ENCODE data around the gene PIP5K1B. TPM values are rescaled to one million over a fixed set of nuclear protein-coding genes. Genes with fewer than 3 reads are reported as not detected.

Gene PIP5K1B
- total RNA-seq, 3 donors from 2014 or later: 60.0 to 122 (median 73.3) TPM

DNA sequence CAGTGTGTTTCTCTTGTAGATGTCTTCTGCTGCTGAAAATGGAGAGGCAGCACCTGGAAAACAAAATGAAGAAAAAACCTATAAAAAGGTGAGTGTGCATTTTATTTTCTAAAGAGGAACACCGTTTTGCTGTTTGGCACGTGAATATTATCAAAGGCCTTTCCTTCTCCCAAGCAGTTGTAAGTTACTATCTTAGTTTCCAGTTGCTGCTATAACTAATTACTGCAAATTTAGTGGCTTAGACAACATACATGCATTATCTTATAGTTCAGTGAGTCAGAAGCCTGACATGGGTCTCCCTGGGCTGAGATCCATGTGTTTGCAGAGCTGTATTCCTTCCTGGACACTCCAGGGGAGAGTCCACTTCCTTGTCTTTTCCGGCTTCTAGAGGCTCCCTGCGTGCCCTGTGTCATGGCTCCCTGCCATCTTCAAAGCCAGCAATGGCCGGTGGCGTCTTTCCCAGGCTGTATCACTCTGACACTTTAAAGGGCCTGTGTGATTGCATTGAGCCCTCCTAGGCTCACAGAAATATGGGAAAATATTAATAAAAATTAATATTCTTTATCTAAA is 117.6 kb downstream of the PIP5K1B start:
- H3K9me3 ChIP-seq: no peaks in the 10 kb centered on the region
- H3K4me1 ChIP-seq (ENCODE audit: low read depth): no peaks in the 10 kb centered on the region
- TF ChIP-seq, protein P1, sequence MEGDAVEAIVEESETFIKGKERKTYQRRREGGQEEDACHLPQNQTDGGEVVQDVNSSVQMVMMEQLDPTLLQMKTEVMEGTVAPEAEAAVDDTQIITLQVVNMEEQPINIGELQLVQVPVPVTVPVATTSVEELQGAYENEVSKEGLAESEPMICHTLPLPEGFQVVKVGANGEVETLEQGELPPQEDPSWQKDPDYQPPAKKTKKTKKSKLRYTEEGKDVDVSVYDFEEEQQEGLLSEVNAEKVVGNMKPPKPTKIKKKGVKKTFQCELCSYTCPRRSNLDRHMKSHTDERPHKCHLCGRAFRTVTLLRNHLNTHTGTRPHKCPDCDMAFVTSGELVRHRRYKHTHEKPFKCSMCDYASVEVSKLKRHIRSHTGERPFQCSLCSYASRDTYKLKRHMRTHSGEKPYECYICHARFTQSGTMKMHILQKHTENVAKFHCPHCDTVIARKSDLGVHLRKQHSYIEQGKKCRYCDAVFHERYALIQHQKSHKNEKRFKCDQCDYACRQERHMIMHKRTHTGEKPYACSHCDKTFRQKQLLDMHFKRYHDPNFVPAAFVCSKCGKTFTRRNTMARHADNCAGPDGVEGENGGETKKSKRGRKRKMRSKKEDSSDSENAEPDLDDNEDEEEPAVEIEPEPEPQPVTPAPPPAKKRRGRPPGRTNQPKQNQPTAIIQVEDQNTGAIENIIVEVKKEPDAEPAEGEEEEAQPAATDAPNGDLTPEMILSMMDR (IDR thresholded peaks at IDR 0.05): no peak
- DNase-seq (peak in 1 of 3 donors; percentile 41), ATAC-seq (peak; percentile 97)
- intact Hi-C loops (cut with DNase I, micrococcal nuclease): no loop called here
- H3K36me3 ChIP-seq (ENCODE audit: low read depth): no peaks in the 10 kb centered on the region
- no peak overlapping the region for H3K4me3 ChIP-seq

DNA sequence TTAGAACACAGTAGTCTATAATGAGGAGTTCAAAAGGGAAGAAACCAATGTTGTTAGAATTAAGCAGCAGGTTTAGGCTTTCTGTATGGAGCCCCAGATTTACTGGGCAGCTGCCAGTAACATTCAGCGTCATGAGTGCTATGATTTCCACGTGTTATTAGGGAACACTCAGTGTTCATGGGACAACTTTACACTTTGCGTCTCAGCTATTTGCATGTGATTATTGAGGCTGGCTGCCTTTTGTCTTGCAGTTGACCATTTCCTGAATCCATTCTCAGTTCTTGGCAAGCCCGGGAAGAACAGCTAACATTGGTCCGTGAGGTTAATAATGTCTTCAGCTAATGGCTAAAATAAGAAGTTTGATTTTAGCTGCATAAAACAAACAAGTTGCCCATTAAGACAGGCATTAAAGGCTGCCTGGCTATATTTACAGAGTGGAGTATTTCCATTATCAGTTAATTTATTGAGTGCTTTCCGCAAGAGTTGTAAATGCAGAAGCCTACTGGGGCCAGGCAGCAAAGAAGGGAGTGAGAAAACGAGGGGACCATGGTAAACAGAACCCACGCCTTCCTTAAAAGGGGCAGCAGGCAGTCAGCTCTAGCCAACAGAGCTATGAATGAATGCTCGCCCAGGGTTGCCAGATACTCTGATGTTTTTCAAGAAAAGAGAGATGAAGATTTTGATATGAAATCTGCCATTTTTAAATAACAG is 120.9 kb downstream of the PIP5K1B start:
- H3K9me3 ChIP-seq: no peaks in the 10 kb centered on the region
- H3K4me1 ChIP-seq (ENCODE audit: low read depth): no peaks in the 10 kb centered on the region
- DNase-seq (no peak), ATAC-seq (no peak)
- no peaks in the 10 kb centered on the region for H3K36me3 ChIP-seq (ENCODE audit: low read depth)
- no peak overlapping the region for H3K4me3 ChIP-seq
- TF ChIP-seq, protein P1 (IDR thresholded peaks at IDR 0.05): no peak
- intact Hi-C loops (cut with DNase I, micrococcal nuclease): no loop called here

DNA sequence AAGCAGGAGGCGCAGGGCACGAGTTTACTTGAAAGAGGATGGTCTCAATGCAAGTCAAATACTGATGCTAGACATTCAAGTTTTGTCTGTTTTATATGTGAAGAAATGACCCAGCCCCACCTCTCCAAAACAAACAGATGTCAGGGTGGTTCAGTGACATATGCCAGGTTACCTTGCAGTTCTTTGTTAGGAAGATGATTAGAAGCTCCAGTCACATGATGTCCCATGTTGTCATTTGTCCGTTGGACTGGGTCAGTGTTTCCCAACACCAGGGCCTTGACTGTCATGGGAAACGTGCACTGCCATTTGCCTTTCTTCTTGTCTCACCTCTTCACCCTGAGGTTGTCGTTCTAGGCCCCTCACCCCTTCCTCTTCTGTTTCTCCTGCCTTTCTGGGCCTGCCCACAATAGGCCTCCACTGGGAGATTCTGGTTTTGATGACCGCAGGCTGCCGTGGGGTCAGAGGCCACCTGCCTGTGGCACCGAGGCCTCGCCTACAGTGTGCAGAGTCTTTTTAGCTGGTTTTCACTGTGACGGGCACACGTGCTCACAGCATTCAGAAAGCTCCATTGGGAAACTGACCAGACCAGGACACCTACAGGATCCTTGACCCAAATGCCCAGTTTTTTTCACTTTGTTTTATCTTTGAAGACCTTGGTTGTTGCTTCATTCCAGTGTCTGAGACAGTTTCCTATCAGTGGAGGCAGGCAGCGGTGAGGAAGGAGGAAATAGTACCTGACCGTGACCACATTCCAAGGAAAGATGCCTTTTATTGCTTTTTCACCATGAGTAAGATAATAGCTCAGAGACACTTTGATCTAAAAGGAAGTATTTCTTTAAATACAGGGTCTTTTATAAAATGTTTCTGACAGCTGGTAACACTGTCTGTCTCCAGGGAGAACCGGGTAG is 123.1 kb downstream of the PIP5K1B start:
- Histone ChIP-seq H3K36me3 (ENCODE audit: low read depth) (no peaks in the 10 kb centered on the region), H3K9me3 (no peaks in the 10 kb centered on the region), H3K4me1 (ENCODE audit: low read depth) (no peaks in the 10 kb centered on the region), H3K4me3 (no peak overlapping the region)
- ATAC-seq (peak; percentile 64), DNase-seq (no peak)
- TF ChIP-seq, protein P1 (IDR thresholded peaks at IDR 0.05): no peak
- intact Hi-C loops (cut with DNase I, micrococcal nuclease): no loop called here

DNA sequence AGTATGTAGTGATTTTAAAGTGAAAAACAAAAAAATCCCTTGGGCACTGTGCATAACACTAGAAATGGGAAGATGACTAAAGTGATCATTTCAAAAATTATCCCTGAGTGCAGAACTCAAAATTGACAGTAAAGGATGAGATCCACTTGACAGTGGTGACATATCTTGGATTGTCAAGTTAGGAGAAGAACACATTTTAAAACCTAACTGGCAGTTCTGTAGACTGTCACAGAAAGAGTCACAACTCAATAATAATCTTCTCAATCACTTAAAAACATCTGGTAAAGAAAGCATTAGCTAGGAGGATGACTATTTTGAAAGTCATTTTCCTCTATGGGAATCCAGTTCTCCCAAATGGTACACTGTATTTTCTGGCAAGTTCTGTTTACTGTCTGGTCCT is 127.1 kb downstream of the PIP5K1B start:
- intact Hi-C loops (cut with DNase I, micrococcal nuclease): no loop called here
- TF ChIP-seq, protein P1 (IDR thresholded peaks at IDR 0.05): no peak
- no peak for ATAC-seq
- no peak overlapping the region for H3K4me3 ChIP-seq
- no peaks in the 10 kb centered on the region for H3K9me3 ChIP-seq
- no peak for DNase-seq
- H3K4me1 ChIP-seq (ENCODE audit: low read depth): no peaks in the 10 kb centered on the region
- H3K36me3 ChIP-seq (ENCODE audit: low read depth): no peaks in the 10 kb centered on the region

DNA sequence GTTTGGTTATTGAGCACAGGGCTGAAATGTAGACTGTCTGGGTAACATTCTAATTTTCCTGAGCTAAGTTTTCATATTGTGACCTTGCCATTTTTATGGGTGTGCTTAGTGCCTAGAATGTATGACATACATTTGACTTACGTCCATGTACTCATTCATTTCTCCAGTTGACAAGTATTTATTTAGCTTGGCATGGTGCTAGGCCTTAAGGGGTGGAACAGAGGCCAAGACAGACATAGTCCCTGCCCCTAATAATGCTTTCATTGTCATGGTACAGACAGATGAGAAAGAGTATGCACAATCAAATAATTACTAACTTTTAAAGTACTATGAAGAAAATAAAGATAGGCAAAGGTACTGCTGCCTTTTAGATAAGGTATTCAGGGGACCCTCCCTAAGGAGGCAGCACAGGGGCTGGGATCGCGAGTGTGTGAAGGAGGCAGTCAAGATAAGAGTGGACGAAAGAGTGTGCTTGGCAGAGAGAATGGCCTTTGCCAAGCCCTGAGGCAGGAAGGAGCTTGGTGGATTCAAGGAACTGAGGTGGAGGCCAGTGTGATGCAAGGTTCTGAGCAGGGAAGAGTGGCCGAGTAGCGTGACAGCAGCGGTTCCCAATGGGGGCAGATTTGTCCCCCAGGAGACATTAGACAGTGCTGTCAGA is 128.0 kb downstream of the PIP5K1B start:
- no peaks in the 10 kb centered on the region for H3K9me3 ChIP-seq

More for the DNA sequence above, 128.0 kb downstream of the PIP5K1B start:
- no peak for DNase-seq
- TF ChIP-seq, protein P1 (IDR thresholded peaks at IDR 0.05): no peak
- intact Hi-C loops (cut with DNase I, micrococcal nuclease): no loop called here
- Histone ChIP-seq H3K4me1 (ENCODE audit: low read depth) (no peaks in the 10 kb centered on the region), H3K4me3 (no peak overlapping the region), H3K36me3 (ENCODE audit: low read depth) (no peaks in the 10 kb centered on the region)
- ATAC-seq: no peak
